NCI-H2171 treated with DMSO at 0.1 percent for 48 hours (cell line): ENCODE data around the gene CBARP.

ENCODE experiments used
- DNase-seq: peaks from one replicate; lab custom pipeline; 2025; lab: John Stamatoyannopoulos, UW

Gene CBARP

DNA sequence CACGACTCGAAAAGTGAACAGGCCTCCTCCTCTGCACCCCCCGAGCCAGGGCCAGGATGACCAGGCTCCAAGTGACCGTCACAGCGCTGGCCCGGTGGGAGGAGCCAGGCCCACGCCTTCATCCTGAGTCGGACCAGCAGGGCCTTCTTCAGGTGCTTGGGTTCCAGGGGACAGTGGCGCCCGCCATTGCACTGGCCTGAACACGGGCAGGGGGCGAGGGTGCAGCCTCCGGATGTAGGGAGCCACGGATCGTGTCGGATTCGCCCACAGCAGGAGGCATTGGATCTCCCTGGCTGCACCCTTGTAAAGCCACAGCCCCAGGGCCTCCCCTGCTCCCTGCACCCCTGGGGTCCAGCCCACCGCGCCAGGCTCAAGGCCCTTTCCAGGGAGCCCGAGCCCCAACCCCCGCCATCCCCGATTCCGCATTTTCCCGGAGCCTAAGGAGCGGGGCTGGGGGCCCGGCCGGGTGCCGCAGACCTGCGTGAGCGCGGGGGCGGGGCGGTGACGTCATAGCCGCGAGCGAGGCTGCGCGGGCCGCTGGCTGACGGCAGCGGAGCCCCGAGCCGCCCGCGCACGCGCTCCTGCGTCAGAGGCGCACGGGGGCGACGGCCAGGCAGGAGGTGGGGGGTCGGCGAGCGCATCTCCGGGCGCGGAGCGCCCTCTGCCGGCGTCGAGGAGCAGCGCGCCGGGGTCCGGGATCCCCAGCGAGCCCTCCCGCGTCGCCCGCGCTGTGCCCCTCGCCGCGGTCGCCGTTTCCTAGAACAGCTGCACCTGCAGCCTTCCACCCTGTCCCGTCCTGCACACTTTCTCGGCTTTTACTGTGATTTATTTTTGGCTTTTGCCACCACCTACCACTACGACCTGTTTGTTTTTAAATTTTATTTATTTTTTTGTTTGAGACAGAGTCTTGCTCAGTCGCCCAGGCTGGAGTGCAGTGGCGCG, 2.3 kb upstream of the CBARP start:
- peak; percentile 79 for DNase-seq

DNA sequence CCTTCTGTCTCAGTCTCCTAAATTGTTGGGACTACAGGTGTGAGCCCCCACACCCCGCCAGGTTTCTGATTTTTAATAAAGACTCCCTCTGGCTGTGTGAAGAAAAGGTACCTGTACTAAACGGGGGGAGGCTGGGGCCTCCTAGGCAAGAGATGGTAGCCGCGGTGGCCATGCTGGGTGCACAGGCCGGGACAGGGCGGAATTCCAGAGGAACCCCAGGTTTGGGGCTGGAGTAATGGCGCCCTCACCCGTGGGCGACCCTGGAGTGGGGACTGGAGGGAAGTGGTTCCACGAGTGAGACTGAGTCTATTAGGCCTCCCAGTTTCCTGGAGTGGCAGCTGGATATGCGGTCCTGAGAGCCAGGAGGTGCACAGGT, 1.6 kb upstream of the CBARP start:
- no peak for DNase-seq

DNA sequence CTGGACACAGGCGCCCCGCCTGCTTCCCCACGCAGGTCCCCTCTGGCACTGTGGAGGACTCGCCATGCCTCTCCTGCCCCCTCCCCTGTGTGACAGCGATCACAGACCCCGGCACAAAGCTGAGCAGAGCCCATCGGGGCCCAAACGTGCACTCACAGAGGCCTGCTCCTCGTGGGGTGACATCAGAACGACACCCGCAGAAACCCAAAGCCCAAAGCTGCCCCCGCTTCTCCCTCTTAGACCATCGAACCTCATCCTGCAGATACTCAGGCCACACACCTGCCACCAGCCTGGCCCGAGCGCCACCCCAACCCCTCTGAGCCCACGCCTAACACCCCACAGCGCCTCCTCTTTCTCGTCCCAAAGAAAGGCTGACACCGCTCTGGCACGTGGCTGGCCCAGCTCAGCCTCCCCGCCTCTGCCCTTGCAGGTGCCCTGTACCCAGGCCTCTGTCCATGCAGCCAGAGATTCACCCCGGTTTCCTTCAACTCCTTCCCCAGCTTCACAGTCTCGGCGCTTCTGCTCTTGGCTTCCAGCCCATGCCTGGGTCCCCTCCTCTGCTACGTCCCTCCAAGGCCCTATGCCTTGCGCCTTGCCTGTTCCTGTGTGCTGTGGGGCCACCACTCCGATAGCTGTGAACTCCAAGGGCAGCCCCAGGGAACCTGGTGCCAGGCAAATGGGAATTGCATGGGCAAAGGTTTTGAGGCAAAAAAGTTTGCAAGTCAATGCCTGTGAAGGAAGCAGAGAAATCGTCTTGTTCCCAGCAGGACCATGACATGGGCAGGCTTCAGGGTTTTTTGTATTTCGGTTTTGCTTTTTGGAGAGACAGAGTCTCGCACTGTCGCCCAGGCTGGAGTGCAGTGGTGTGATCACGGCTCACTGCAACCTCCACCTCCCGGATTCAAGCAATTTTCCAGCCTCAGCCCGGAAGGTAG, 831 bp upstream of the CBARP start:
- no peak for DNase-seq

DNA sequence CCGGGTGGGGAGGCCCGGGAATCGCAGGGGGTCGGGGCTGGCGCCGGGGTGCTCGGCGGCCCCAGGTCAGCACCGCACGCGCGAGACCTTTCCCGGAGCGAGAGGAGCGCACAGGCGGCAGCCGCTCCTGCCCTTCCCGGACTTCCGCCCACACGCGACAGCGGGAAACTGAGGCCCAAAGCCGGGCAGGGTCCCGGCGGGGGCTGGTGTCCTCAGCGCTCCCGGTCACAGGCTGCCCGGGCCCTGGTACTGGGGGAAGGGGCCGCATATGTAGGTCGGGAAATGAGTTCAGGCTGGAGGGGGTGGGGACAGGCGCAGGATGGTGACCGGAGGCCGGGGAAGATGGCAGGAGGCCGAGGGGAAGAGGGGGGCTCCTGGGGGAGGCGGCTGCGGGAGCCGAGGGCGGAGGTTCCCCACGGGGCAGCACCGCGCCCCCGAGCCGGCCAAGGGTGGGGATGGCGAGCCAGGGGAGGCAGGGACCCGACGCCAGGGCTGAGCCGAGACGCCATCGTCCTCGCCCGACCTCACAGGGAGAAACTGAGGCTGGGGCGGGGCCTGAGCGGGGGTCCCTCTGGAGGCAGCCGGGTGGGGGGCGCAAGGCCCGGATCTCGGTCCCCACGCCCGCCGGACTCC, 662 bp downstream of the CBARP start:
- no peak for DNase-seq

DNA sequence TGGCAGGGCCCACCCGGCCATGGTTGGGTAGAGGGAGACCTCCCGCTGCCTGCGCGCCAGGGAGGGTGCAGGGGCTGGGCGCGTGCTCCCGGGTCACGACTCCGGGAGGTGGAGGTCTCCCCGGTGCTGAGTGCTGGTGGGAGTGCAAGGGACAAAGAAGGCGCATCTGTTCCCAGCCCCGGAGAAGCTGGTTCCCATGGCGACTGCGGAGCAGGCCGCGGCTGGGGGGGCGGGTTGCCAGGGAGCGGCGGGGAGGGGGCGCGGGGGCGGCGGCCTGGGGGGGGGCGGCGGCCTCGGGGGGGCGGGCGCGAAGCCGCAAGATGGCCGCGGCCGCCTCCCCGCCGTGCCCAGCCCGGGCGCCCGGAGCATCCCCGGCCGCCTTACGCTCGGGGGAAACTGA, 1.2 kb downstream of the CBARP start:
- DNase-seq, result peak; percentile 36

DNA sequence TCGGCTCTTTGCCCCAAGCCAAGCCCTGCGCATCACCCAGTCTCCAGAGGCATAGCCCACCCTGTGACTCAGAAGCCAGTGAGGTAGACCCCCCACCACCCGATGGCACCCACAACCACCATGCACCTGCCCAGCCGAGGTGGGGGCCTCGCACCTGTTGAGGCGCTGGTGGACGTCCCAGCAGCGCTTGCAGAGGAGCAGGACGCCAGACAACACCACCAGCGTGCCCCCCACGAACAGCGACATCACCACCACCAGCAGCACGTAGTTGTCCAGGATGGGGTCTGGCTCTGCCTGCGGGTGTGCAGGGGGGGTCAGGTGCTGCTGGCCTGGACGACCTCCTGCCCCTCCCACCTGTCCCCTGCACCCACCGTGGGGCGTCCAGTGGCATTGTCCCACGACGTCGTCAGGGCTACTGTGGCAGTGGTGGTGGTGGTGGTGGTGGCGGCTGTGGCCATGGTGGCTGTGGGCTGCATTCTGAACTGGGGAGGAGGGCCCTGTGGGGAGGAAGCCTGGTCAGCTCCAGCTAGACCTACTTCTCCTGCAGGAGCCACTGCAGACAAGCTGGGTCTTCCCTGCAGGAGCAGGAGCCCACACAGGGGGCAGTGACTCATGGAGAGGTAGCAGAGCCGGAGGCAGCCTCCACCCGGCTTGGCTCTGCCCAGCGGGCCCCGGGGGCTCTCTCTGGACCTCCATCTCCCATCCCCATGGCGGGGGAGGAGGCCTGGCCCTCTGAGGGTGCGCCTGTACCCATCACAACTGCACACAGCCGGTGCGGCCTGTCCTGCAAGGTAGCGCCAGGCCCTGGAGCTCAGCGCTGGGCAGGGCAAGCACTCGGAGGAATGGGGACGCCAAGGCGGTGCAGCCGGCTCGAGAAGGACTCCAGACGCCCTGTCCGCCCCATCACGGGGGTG, 1.9 kb downstream of the CBARP start:
- no peak for DNase-seq

DNA sequence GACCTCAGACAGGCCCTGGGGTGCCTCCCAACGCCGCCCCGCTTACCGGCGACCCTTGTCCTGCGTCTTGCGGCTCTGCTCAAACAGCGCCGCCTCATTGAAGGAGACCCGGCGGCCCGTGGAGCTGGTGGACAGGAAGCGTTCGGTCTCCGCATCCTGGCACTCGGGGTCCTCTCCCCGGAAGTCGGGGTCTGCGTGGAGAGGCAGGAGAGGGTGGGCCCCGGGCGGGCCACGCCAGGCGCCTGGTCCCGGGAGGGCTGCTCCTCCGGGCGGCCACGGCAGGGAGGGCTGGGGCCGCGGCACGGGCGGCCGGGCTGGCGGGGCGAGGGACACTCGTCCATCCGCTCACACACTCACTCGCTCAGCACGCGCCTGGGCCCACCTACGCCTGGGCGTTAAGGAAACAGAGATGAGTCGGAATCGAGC, 2.8 kb downstream of the CBARP start:
- DNase-seq, result no peak

DNA sequence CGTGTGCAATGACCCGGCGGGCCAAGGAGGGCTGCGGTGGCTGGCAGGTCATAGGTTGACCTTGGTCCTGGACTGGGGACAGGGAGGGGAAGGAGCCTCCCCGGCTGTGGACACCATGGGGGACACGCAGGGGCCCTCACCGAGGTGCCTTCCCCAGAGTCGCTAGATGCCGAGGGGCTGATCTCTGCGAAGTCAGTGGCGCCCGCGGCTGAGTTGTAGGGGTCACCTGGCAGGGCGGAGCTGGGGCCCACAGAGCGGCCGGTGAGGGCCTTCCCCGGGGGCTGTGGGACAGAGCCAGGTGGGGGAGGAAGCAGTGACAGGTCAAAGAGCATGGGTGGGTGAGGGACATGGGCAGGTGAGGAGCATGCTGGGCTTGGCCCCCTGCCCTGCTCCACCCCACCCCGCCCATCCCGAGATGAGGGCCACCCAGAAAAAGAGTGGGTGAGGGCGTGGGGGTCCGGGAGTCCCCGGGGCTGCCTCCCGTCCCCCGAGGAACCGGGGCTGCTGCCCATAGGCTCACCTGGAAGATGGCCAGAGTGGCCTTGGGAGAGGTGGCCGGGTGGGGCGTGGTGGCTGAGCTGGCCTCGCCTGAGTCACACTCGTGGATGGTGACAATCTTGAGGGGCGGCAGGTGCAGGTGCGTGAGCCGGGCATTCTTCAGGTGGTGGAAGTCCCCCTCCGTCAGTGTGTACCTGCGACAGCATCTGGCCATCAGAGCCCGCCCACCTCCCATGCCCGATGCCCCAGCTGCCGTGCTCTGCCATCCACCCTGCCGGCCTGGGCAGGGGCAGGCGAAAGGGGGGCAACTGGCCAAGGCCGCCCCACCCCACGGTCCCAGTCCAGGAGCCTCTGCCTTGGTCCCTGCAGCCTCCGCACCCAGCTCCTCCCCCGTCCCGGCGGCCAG, 3.5 kb downstream of the CBARP start:
- no peak for DNase-seq

DNA sequence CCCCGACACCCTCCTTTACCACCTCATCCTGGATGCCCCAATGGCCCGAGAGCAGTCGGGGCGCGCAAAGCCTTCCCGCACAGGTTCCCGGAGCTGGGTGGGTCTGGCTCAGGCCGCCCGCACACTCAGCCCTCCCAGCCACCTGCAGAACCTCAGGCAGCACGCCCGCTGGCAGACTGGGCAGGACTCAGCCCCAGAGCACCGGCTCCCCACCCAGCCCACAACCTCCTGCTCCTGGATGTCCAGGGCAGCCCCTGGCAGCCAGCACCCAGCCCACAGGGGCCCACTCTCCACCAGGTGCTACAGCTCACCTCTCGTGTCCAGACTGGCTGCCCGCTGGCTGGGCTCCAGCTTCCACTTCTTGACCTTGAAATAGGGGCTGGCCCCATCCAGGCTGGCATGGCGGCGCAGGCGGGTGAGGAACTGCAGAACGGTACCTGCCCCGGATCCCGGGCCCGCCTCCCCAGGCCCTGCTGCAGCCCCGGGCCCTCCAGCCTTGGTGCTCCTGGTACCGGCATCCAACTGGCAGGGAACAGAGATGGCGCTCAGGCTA, 4.6 kb downstream of the CBARP start:
- DNase-seq, result no peak

DNA sequence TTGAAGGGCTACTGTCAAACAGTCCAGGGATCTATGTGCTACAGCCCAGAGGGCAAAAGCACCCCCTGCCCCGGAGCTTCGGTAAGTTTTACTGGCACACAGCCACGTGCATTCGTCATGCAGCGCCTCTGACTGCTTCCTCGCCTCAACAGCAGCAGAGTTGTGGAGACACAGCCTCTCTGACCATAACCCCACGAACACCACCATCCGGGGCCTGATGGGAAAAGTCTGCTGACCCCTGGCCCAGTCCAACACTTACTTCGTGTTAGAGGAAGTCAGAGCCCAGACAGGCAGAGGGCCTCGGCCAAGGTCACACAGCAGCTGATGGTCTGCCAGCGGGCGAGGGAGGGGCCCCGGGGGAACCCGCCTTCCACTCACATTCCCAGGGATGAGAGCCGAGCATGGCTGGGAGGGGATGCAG, 5.1 kb downstream of the CBARP start:
- no peak for DNase-seq

DNA sequence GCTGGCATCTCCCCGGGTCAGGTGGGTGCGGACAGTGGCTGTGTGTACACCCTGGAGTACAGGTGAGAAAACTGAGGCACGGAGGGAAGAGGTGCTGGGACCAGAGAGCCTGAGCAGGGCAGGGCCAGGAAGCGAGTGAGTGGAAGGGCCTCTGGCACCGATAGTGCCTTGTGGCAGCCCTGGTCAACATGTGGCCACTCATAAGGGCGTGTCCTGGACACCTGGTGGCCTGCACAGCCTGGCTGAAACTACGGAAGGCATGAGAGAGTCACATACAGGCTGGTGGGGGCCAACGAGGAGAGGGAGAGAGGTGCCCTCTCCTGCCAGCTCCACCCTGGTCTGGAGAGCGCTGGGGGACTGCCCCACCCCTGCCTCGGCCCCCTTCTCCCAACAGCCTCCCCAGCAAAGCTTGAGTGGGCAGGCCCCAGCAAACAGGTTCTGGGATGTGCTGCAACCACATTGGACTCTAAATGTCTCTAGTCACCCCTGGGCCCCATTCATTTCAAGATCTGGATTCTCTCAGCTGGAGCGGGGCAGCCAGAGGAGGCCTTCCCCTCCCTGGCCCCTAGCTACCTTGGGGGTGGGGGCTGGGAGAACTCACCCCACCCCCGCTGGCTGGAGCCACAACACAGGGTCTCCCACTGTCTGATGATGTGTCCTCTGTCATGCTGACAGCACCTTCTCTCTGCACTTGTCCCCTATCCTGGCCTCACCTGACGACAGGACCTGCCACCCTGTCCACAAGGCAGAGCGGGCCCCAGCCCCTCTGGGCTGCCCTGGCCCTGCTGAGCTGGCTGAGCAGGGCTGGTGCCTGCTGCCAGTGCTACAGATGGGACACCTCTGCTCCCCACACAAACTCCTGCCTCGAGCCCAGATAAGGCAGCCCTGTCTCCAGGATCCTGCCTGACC, 5.8 kb downstream of the CBARP start:
- no peak for DNase-seq

DNA sequence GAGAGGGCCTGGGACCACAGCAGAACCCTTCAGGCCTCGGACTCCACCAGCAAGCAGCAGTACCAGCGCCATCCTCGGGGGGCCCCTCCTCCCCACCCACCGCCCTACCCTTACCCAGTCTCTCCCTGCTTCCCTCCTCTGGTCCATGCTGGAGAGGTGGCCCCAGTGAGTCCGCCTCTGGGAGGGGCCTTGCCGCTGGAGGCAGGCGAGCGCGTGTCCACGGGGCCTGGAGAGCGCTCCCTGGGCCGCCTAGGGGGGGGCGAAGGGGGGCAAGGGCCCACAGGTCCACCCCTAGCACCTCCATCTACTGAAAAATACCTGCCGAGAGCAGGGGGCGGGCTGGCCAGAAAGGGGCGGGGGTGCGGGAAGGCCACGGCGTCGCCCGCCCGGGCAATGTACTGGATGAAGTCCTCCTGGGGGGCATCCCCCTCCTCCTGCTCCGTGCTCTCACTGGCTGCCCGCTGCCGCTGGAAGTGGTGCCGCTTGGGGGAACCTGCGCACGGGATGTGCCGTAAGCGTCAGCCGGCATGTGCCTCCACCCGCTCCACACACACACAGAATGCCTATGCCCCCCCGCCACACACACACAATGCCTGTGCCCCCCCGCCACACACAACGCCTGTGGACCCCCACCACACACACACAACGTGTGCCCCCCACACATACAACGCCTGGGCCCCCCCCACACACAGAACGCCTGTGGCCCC, 6.9 kb downstream of the CBARP start:
- DNase-seq, result no peak

DNA sequence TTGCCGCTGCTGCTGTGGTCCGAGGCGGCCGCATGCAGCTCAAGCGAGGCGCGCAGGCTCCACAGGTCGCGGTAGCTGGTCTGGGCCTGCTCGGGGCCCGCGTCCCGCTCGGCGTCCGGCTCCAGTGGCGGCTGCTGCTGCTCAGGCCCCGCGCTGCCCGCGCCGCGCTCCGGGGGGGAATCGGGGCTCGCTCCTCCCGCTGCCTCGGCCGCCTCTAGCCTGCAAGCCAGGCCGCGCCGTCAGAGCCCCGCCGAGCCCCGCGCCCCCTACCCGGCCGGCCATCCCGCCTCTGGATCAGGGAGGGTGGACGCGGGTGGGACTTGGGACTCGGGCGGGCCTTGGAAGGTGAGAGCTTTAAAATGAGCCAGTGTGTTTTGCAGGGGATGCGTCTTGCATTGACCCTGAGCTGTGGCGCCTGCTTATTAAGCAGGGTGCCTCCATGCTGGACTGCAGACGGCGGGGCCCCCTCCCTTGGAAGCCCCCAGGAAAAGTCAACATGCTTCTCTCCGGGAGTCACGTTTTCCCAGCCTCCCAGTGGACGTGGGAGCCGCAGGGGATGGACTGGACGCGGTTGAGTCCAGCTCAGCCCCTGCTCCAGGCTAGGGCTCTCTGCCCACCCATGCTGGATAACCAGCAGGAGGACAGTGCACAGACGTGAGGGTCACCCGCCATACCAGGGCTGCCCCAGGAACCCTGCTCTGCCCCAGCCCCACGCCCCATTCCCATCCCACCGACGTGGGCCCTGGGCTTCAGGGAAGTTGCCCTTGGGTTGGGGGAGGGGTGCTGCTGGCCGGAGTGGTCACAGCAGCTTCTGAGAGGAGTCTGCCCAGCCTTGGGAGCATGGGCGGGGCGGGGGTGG, 7.7 kb downstream of the CBARP start:
- no peak for DNase-seq

DNA sequence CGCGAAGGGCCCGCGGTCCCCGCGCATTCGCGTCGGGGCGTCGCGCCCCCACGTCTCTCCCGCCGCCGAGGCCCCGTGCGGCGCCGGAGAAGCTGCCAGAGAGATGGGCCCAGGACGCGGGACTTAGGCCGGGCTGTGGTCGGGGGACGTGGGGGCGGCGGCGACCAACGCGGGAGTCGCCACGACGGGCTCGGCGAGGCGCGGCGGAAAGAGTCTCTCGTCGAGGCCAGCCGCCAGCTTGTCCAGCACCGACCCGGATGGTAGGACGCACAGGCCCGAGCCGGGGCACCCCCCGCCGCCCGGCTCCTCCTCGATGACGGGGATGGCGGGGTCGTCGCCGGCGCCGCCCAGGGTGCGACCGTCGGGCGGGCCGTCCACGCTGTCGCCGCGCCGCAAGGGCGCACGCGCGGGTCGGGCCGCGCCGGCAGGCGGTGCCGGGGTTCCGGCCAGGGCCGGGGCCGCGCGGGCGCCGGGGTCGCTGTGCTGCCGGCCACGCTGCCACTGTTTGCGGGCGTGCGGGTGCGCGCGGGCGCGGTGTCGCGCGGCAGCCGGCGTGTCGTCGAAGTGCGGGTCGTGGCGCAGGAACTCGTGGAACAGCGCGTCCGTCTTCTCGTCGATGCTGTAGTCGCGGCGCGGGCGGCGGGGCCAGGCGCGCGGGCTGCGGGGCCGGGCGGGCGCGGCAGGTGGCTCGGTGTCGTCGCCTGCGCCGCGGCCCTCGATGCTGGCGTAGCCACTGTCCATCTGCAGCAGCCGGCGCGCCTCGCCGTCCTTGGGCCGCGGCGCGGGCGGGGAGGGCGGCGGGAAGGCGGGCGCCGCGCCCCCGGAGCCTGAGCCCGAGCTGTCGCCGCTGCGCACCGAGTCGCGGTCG, 8.5 kb downstream of the CBARP start:
- DNase-seq, result no peak

DNA sequence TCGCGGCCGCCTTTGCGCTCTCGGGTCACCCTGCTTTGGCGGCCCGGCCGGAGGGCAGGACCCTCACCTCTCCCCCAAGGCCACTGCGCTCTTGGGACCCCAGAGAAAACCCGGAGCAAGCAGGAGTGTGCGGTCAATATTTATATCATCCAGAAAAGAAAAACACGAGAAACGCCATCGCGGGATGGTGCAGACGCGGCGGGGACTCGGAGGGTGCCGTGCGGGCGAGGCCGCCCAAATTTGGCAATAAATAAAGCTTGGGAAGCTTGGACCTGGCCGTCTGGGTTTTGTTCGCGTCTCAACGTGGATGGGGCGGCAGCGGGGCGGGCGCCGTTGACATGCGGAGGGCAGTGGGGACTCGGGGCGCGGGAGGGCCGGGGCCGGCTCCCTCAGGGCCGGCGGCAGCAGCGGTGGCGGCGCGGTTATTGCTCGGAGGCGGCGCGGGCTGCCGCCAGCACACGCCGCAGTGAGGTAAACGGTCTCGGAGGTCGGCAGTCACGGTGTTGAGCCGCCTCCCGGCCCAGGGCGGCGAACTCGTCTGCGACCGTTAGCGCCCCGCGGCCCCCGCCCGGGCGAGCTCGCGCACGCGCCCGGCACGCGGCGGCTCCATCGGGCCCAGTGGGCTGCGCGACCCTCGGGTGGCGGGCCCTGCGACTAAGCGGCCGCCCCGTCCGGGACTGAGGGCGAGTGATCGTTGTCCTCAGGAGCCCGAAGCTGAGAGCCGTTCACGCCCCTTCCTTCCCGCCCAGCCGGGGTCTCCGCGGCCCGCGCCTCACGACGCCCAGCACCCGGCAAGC, 9.4 kb downstream of the CBARP start:
- no peak for DNase-seq
